Transverse colon (tissue), 4 donors: Measurements from ENCODE around the gene IGSF6. TPM values are rescaled to one million over a fixed set of nuclear protein-coding genes. Genes with fewer than 3 reads are reported as not detected.

Experiments used
- DNase-seq: peaks from one replicate; pipeline ENCODE4 v3.0.0-alpha.2; 2019
- H3K27ac ChIP-seq, 4 donors: fragments of 200-600 bp; sonication (generic); 2 replicates each; pipeline ENCODE4 v1.5.1; 2016 to 2018; ENCODE audit warnings: inconsistent platforms in 4 of 4
- H3K27me3 ChIP-seq: fragments of 200-600 bp; sonication (generic); 2 replicates; pipeline ENCODE4 v1.5.1; 2017; ENCODE audit warnings: inconsistent platforms
- H3K36me3 ChIP-seq, 4 donors: fragments of 200-600 bp; sonication (generic); 2 replicates each; pipeline ENCODE4 v1.5.1; 2017 to 2019; ENCODE audit warnings: inconsistent platforms in 4 of 4
- H3K4me1 ChIP-seq, 4 donors: fragments of 200-600 bp; sonication (generic); 2 replicates each; pipeline ENCODE4 v1.5.1; 2017 to 2020; ENCODE audit warnings: inconsistent platforms in 4 of 4
- H3K4me3 ChIP-seq, 4 donors: fragments of 200-600 bp; sonication (generic); 1 replicate in 1 of 4; 2 replicates in 3 of 4; pipeline versions ENCODE4 v1.5.1 to v1.6.1; 2017 to 2019; ENCODE audit warnings: inconsistent platforms in 4 of 4
- H3K9me3 ChIP-seq, 2 donors: fragments of 200-600 bp; sonication (generic); 2 replicates each; pipeline ENCODE4 v1.5.1; 2017 to 2019; ENCODE audit warnings: inconsistent platforms in 2 of 2
- EP300 ChIP-seq: sonication (generic); formaldehyde crosslinking; IDR thresholded peaks from one replicate; pipeline ENCODE4 v1.6.1; 2017; ENCODE audit warnings: antibody characterized with exemption, low read depth
- POLR2A ChIP-seq: fragments of 450-650 bp; IDR thresholded peaks from one replicate; pipeline ENCODE4 v1.6.1; 2016; ENCODE audit warnings: antibody characterized with exemption, mild to moderate bottlenecking, moderate library complexity
- POLR2AphosphoS5 ChIP-seq, 3 donors: sonication (generic); formaldehyde crosslinking; IDR thresholded peaks; one replicate each; pipeline ENCODE4 v1.6.1; 2016; ENCODE audit warnings: antibody characterized with exemption in 3 of 3
- WGBS, 2 donors: methylation state at CpG; one replicate each; pipeline ENCODE4 v1.1.5; 2018; ENCODE audit warnings: low coverage in 1 of 2; 5-methylcytosine and 5-hydroxymethylcytosine counted together
- in situ Hi-C, 4 donors: fragments of 200-750 bp; cut with MboI; loops; one replicate each; pipeline versions ENCODE4 v1.15.0 to v1.15.1; 2017; ENCODE audit warnings: low sequenced_read_pairs in 3 of 4, low pct_ligation_motif_present in 1 of 4, low pct_unique_long_range_greater_than_20kb in 1 of 4
- intact Hi-C: fragments of 100-400 bp; cut with DNase I; formaldehyde crosslinking; loops from one replicate; pipeline ENCODE4 v1.15.1; 2023; ENCODE audit warnings: low total_unique reads
- total RNA-seq, 4 donors: library from RNA; depleted of rRNA; stranded (reverse); fragments of >200 nt; gene quantifications; one replicate each; pipeline ENCODE4 v1.1.0, GENCODE V29; 2016
- TF ChIP-seq, protein P1 (sequence below), 5 experiments: fragments of 200-600 bp in 3 of 5; fragments of 450-650 bp in 2 of 5; sonication (generic) in 3 of 5; IDR thresholded peaks; 1 replicate in 2 of 5; 2 replicates in 3 of 5; pipeline ENCODE4 v1.5.1; 2016 to 2017; ENCODE audit warnings: antibody characterized with exemption in 5 of 5, inconsistent platforms in 3 of 5, mild to moderate bottlenecking in 2 of 5, moderate library complexity in 1 of 5

Gene IGSF6
- total RNA-seq, 4 donors from 2014 or later = 1.2 to 2.4 (median 2.2) TPM; not detected in 1

DNA sequence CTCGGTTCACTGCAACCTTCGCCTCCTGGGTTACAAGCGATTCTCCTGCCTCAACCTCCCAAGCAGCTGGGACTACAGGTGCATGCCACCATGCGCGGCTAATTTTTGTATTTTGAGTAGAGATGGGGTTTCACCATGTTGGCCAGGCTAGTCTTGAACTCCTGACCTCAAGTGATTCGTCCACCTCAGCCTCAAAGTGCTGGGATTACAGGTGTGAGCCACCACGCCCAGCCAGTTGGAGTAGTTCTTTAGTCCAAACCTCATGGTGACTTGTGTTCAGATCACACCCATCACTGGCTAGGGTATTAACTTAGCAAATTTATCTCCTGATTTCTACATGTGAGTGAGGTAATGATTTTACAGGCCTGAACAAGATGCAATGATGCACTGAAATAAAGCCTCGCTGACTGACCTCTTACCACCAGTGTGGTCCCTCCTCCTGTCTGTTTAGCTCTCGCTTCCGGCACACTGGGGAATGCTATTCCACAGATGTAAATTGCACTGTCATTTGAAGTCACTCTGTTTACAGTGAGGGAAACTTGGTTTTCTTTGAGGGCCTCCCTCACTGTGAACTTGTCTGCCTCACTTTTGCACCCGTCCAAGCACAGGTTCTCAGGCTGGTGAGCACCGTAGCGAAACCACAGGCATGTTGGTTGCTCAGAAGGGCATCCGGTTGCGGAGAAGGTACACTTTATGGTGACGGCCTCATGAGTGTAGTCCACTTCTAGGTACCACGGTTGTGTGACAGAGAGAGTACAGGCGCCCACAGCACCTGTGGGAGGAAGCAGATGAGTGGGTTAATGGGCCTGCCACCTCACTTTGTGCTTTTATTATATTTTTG, 5.5 kb downstream of the IGSF6 start:
- intact Hi-C loops = loop anchor here (10.0 kb wide), 1 partner anchor 62 kb away; no protein-coding TSS in a partner anchor
- in situ Hi-C loops = loop anchor here in 1 of 4 donors (10.0 kb wide), 1 partner anchor 52 kb away; the partner anchor contains the start of gene METTL9
- WGBS, 2 donors = 70 to 80% methylated on average over 2 to 18 of the region's 18 CpGs

DNA sequence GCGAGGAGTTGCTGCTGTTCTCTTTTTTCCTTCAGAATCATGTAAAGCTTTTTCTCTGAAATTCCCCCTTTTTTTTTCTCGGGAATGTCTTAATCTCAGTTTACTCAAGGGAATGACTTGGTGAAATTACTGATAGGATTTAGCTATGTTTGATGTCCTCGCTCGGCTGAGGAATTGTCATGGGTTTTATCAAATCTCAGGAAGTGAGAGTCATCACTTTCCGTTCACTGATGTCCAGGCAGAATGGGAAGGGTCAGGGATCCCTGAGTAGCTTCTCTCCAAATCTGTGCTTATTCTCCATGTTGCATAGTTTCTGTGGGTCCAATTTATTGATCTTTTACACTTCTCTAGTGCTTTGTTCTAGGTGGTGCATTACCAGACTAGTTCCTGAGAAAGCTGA, 6.3 kb downstream of the IGSF6 start:
- no peaks in the 10 kb centered on the region for H3K9me3 ChIP-seq
- intact Hi-C loops = loop anchor here (10.0 kb wide), 1 partner anchor 61 kb away; no protein-coding TSS in a partner anchor
- TF ChIP-seq POLR2A (no peak), POLR2AphosphoS5 (IDR thresholded peaks at IDR 0.05) (no peak), EP300 (no peak)
- TF ChIP-seq, protein P1, sequence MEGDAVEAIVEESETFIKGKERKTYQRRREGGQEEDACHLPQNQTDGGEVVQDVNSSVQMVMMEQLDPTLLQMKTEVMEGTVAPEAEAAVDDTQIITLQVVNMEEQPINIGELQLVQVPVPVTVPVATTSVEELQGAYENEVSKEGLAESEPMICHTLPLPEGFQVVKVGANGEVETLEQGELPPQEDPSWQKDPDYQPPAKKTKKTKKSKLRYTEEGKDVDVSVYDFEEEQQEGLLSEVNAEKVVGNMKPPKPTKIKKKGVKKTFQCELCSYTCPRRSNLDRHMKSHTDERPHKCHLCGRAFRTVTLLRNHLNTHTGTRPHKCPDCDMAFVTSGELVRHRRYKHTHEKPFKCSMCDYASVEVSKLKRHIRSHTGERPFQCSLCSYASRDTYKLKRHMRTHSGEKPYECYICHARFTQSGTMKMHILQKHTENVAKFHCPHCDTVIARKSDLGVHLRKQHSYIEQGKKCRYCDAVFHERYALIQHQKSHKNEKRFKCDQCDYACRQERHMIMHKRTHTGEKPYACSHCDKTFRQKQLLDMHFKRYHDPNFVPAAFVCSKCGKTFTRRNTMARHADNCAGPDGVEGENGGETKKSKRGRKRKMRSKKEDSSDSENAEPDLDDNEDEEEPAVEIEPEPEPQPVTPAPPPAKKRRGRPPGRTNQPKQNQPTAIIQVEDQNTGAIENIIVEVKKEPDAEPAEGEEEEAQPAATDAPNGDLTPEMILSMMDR (IDR thresholded peaks at IDR 0.05) = no peak
- DNase-seq = no peak
- H3K4me3 ChIP-seq = peak overlapping the region in 1 of 4 donors; percentile 28
- H3K36me3 ChIP-seq = no peaks in the 10 kb centered on the region
- in situ Hi-C loops = loop anchor here in 1 of 4 donors (10.0 kb wide), 1 partner anchor 51 kb away; the partner anchor contains the start of gene METTL9
- H3K27ac ChIP-seq = peak overlapping the region; percentile 60 to 66 (median 62)
- peaks cover 4 to 23% (median 14%) of the 10 kb centered on the region in 4 donors for H3K4me1 ChIP-seq
- no peaks in the 10 kb centered on the region for H3K27me3 ChIP-seq
- WGBS, 2 donors = 64 to 73% methylated on average over 5 of the region's 5 CpGs

More for the DNA sequence above, 5.5 kb downstream of the IGSF6 start:
- Histone ChIP-seq H3K36me3 (no peaks in the 10 kb centered on the region), H3K9me3 (no peaks in the 10 kb centered on the region), H3K4me1 (peaks cover 4 to 23% (median 14%) of the 10 kb centered on the region in 4 donors), H3K4me3 (no peak overlapping the region), H3K27me3 (no peaks in the 10 kb centered on the region), H3K27ac (peak overlapping the region; percentile 60 to 66 (median 62))
- peak; percentile 62 for DNase-seq
- TF ChIP-seq, protein P1 (IDR thresholded peaks at IDR 0.05) = no peak
- TF ChIP-seq EP300 = no peak
- TF ChIP-seq POLR2A = no peak
- no peak for TF ChIP-seq POLR2AphosphoS5 (IDR thresholded peaks at IDR 0.05)

DNA sequence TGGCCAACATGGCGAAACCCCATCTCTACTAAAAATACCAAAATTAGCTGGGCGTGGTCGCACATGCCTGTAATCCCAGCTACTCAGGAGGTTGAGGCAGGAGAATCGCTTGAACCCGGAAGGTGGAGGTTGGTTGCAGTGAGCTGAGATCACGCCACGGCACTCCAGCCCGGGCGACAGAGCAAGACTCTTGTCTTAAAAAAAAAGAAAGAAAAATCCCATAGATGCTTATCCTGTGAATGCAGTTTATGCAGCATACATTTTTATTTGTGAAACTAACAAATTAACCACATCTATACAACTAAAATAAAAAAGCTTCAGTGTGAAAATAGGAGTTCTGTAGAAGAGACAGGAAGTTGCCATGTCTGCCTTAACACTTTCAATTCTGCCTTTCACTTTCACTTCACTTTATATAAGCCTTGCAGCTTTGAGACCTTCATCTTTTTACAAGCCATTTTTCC, 7.1 kb downstream of the IGSF6 start:
- no peaks in the 10 kb centered on the region for H3K27me3 ChIP-seq
- peaks cover 4 to 23% (median 14%) of the 10 kb centered on the region in 4 donors for H3K4me1 ChIP-seq
- in situ Hi-C loops (loop anchor here in 1 of 4 donors (10.0 kb wide), 1 partner anchor 50 kb away; the partner anchor contains the start of gene METTL9), intact Hi-C loops (loop anchor here (10.0 kb wide), 1 partner anchor 60 kb away; no protein-coding TSS in a partner anchor)
- peak overlapping the region; percentile 60 to 66 (median 62) for H3K27ac ChIP-seq
- H3K9me3 ChIP-seq = no peaks in the 10 kb centered on the region
- no peaks in the 10 kb centered on the region for H3K36me3 ChIP-seq
- 50 to 59% methylated on average over 8 to 9 of the region's 9 CpGs for WGBS, 2 donors
- DNase-seq = no peak
- TF ChIP-seq EP300 (no peak), POLR2AphosphoS5 (IDR thresholded peaks at IDR 0.05) (no peak), POLR2A (no peak)
- TF ChIP-seq, protein P1 (IDR thresholded peaks at IDR 0.05) = no peak
- H3K4me3 ChIP-seq = peak overlapping the region in 3 of 4 donors; percentile 11 to 28 (median 19)

DNA sequence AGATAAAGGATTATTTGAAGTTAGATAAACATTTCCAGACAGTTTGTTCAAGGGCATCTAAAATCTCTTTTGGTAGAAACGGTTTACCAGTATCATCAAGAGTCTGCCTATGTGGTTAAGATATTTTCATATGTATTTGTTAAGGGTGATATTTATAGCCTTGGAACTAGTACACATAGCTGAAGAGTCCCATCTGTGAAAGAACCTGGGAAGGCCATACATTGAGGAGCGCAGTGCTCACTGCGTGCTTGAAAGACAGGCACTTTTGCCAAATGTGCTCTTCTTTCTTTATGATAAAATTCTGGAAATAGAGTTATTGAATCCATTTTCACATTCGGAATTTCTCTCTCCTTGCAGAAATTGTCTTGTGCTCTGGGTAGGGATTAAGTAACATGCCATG, 7.7 kb downstream of the IGSF6 start:
- Histone ChIP-seq H3K36me3 (no peaks in the 10 kb centered on the region), H3K4me3 (no peak overlapping the region), H3K27me3 (no peaks in the 10 kb centered on the region), H3K4me1 (peaks cover 4 to 23% (median 14%) of the 10 kb centered on the region in 4 donors), H3K9me3 (no peaks in the 10 kb centered on the region), H3K27ac (peak overlapping the region; percentile 60 to 66 (median 62))
- no peak for DNase-seq
- TF ChIP-seq, protein P1 (IDR thresholded peaks at IDR 0.05) = no peak
- TF ChIP-seq EP300 (no peak), POLR2AphosphoS5 (IDR thresholded peaks at IDR 0.05) (no peak), POLR2A (no peak)
- in situ Hi-C loops = loop anchor here in 1 of 4 donors (10.0 kb wide), 1 partner anchor 50 kb away; the partner anchor contains the start of gene METTL9
- intact Hi-C loops = loop anchor here (10.0 kb wide), 1 partner anchor 60 kb away; no protein-coding TSS in a partner anchor
- WGBS, 2 donors = 77 to 83% methylated on average over 4 of the region's 4 CpGs
